Muscle layer of duodenum (tissue), 2 donors: Measurements from ENCODE around the gene TMPRSS4.

Experiments
- H3K27ac ChIP-seq: one replicate; pipeline ENCODE4 v1.7.0; 2013; ENCODE audit warnings: mild to moderate bottlenecking, low read length
- H3K27me3 ChIP-seq: one replicate; pipeline ENCODE4 v1.7.0; 2013; ENCODE audit warnings: low read depth, mild to moderate bottlenecking, control low read depth, low read length
- H3K36me3 ChIP-seq, 2 donors: one replicate each; pipeline ENCODE4 v1.7.0; 2013; ENCODE audit warnings: low read length in 2 of 2, control low read depth in 1 of 2, mild to moderate bottlenecking in 1 of 2; ENCODE audit not compliant: insufficient read depth in 2 of 2, control insufficient read depth in 1 of 2
- H3K4me1 ChIP-seq, 2 donors: one replicate each; pipeline ENCODE4 v1.7.0; 2013; ENCODE audit warnings: low read length in 2 of 2, mild to moderate bottlenecking in 2 of 2, control low read depth in 1 of 2, moderate library complexity in 1 of 2; ENCODE audit not compliant: insufficient read depth in 2 of 2, control insufficient read depth in 1 of 2
- H3K4me3 ChIP-seq, 2 donors: one replicate each; pipeline ENCODE4 v1.7.0; 2013; ENCODE audit warnings: low read length in 2 of 2, low read depth in 1 of 2, mild to moderate bottlenecking in 1 of 2
- H3K9me3 ChIP-seq, 2 donors: one replicate each; pipeline ENCODE4 v1.7.0; 2013; ENCODE audit warnings: low read length in 2 of 2, control low read depth in 1 of 2, mild to moderate bottlenecking in 1 of 2; ENCODE audit not compliant: control insufficient read depth in 1 of 2
- donor health status: healthy.

TMPRSS4 gene

GRCh38 chr11:118076754-118077281 lies at the start of gene TMPRSS4:
Gene TMPRSS4 (plus strand): TSS chr11:118077078. CDS start chr11:118077303, 225 bp downstream.
- Histone ChIP-seq H3K4me3 (peak within 1 kb of the TSS in 1 of 2 donors; percentile 60), H3K4me1 (no peaks in the 10 kb centered on the region), H3K36me3 (no peaks in the 10 kb centered on the region), H3K27ac (peak within 1 kb of the TSS; percentile 76), H3K9me3 (no peaks in the 10 kb centered on the region), H3K27me3 (no peaks in the 10 kb centered on the region)

GRCh38 chr11:118027694-118028093 lies 49.2 kb upstream of the TMPRSS4 start:
- no peaks in the 10 kb centered on the region for H3K9me3 ChIP-seq
- no peaks in the 10 kb centered on the region for H3K36me3 ChIP-seq
- no peaks in the 10 kb centered on the region for H3K27me3 ChIP-seq

GRCh38 chr11:118028626-118029025 lies 48.3 kb upstream of the TMPRSS4 start:
- Histone ChIP-seq H3K27me3 (no peaks in the 10 kb centered on the region), H3K4me3 (no peak overlapping the region), H3K4me1 (no peaks in the 10 kb centered on the region), H3K9me3 (no peaks in the 10 kb centered on the region), H3K27ac (no peak overlapping the region), H3K36me3 (no peaks in the 10 kb centered on the region)

More at GRCh38 chr11:118027694-118028093, 49.2 kb upstream of the TMPRSS4 start:
- Histone ChIP-seq H3K4me3 (no peak overlapping the region), H3K4me1 (no peaks in the 10 kb centered on the region), H3K27ac (no peak overlapping the region)

GRCh38 chr11:118033443-118033842 lies 43.4 kb upstream of the TMPRSS4 start:
- H3K4me3 ChIP-seq: no peak overlapping the region
- H3K27ac ChIP-seq: no peak overlapping the region
- no peaks in the 10 kb centered on the region for H3K27me3 ChIP-seq

GRCh38 chr11:118042141-118042540 lies 34.7 kb upstream of the TMPRSS4 start:
- H3K9me3 ChIP-seq: no peaks in the 10 kb centered on the region
- H3K36me3 ChIP-seq: no peaks in the 10 kb centered on the region
- no peak overlapping the region for H3K27ac ChIP-seq
- H3K27me3 ChIP-seq: no peaks in the 10 kb centered on the region
- no peak overlapping the region for H3K4me3 ChIP-seq
- no peaks in the 10 kb centered on the region for H3K4me1 ChIP-seq

More at GRCh38 chr11:118033443-118033842, 43.4 kb upstream of the TMPRSS4 start:
- H3K36me3 ChIP-seq: no peaks in the 10 kb centered on the region
- H3K9me3 ChIP-seq: no peaks in the 10 kb centered on the region
- no peaks in the 10 kb centered on the region for H3K4me1 ChIP-seq

- no peaks in the 10 kb centered on the region for H3K4me1 ChIP-seq
- H3K9me3 ChIP-seq: no peaks in the 10 kb centered on the region
- H3K27me3 ChIP-seq: no peaks in the 10 kb centered on the region
These were observed 34.1 kb upstream of the TMPRSS4 start for GRCh38 chr11:118042796-118043195.

GRCh38 chr11:118045191-118045590 lies 31.7 kb upstream of the TMPRSS4 start:
- Histone ChIP-seq H3K4me3 (no peak overlapping the region), H3K9me3 (no peaks in the 10 kb centered on the region), H3K27me3 (no peaks in the 10 kb centered on the region), H3K4me1 (no peaks in the 10 kb centered on the region), H3K36me3 (no peaks in the 10 kb centered on the region), H3K27ac (no peak overlapping the region)

More at GRCh38 chr11:118042796-118043195, 34.1 kb upstream of the TMPRSS4 start:
- H3K4me3 ChIP-seq: no peak overlapping the region
- H3K36me3 ChIP-seq: no peaks in the 10 kb centered on the region
- no peak overlapping the region for H3K27ac ChIP-seq

GRCh38 chr11:118046051-118046963 lies 30.6 kb upstream of the TMPRSS4 start:
- no peak overlapping the region for H3K4me3 ChIP-seq
- no peaks in the 10 kb centered on the region for H3K27me3 ChIP-seq
- no peak overlapping the region for H3K27ac ChIP-seq

GRCh38 chr11:118046964-118047700 lies 29.7 kb upstream of the TMPRSS4 start:
- Histone ChIP-seq H3K4me1 (no peaks in the 10 kb centered on the region), H3K9me3 (no peaks in the 10 kb centered on the region), H3K27ac (no peak overlapping the region), H3K36me3 (no peaks in the 10 kb centered on the region), H3K27me3 (no peaks in the 10 kb centered on the region), H3K4me3 (no peak overlapping the region)

More at GRCh38 chr11:118046051-118046963, 30.6 kb upstream of the TMPRSS4 start:
- no peaks in the 10 kb centered on the region for H3K4me1 ChIP-seq
- no peaks in the 10 kb centered on the region for H3K9me3 ChIP-seq
- H3K36me3 ChIP-seq: no peaks in the 10 kb centered on the region

GRCh38 chr11:118047749-118048148 lies 29.1 kb upstream of the TMPRSS4 start:
- peaks cover 0 to 2% of the 10 kb centered on the region in 2 donors for H3K4me1 ChIP-seq
- no peak overlapping the region for H3K4me3 ChIP-seq
- H3K27me3 ChIP-seq: no peaks in the 10 kb centered on the region
- no peaks in the 10 kb centered on the region for H3K36me3 ChIP-seq
- H3K27ac ChIP-seq: no peak overlapping the region
- no peaks in the 10 kb centered on the region for H3K9me3 ChIP-seq
